Right hindlimb (tissue), 1 donor: ENCODE measurements around the gene LDLRAD4.

Source experiments
- DNase-seq: peaks from one replicate; pipeline ENCODE4 v3.0.0-alpha.2; 2018

The LDLRAD4 gene

DNA sequence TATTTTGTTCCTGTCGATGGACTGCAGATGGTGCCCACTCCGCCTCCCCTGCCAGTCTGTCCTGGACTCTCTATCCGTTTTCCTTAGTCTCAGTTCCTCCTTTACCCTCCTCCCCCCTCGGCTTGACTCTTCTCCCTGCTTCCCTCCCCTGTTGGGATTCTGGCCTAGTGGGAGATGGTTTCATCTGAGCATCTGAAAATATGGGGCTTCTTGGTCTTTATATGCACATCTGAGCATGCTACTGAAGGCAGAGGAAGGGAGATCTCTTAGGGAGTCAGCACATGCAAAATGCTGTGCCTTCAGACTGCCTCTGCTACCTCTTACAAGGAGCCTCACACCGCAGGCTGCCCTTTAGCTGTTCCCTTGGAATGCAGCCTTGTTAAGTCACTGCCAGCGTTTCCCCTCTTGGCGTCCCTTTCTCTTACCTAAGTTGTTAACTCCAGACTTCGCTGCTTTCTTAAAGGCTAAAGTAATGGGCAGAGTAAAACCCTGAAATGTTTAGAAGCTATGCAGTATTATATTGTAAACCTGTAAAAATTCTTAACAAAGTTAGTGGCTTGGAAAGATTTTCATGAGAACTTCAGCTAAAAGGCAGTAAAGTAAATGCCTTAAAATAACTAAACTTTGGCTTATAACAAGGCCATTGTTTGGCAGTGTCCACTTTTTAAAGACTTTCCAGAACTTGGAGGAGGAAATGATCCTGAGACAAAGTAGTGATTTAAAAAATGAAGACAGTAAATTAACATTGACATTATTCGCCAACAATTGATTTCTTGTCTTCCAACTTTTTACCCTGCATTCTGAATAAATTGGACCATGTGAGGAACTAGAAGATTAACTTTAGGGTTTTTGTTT is 49.8 kb downstream of the LDLRAD4 start:
- DNase-seq, result peak; percentile 85

DNA sequence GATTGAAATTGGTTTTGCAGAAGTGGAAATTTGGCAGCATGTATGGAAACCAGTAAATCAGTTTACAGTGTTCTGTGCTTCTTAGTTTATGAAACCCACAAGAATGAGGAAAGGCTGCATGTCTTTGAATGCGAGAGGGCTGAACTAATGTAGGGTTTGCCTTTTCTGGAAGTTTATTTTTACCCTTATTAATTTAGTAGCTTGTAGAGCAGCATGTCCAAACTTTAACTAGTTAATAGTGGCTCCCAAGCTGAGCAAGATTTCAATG is 50.4 kb downstream of the LDLRAD4 start:
- DNase-seq, result no peak

DNA sequence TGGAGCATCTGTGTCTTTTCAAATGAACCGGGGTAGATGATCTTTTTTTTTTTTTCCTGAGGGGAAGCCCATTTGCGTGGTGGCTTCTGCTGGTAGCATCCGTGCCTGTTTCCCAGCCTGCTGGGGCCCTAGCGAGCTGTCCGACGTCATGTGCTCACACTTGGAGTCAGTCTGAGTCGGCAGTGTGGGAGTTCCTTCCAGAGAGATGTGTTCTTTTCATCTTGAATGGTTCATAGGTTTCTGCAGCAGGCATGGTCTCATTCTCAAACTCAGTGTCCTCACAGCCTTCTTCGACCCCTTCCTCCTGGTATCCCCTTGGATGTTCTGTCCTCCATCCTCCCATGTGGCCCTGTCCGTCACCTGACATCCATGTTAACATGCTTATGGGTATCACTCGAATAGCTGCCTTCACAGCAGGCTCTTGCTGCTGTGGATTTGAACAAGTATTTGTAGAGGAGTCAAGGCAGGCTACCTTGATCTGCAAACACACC is 51.0 kb downstream of the LDLRAD4 start:
- DNase-seq, result peak; percentile 70

- DNase-seq, result no peak
Measured at GRCh38 chr18:13270279-13270855, 51.8 kb downstream of the LDLRAD4 start.

DNA sequence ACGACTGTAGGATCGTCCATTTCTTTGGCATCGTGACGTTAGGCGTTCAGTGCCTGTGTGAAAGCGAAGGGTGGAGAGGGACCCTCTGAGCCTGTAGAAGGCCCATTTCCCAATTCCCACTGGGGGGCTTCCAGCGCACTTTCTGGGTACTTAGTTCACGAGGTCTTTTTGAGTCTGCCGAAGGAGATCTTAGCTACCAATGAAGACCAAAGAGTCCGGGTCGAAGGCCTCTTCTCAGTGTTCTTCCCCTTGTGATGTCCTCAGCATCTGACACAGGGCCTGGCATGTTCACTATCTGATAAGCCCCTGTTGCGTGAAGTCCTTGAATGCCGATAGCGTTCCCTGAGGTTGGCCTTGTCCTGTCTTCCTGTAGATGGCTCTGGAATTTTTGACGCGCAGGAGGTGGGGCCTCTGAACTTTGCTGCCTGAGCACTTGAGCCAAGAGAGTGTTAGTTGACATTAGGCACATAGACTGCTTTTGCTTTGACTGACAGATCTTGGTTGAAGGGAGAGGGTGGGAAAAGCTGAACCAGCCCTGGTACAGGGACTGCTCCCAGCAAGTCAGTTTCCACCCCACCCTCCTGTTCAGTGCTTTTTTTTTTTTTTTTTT is 52.8 kb downstream of the LDLRAD4 start:
- DNase-seq, result no peak

GRCh38 chr18:13272416-13272815 is 53.9 kb downstream of the LDLRAD4 start:
- DNase-seq, result no peak

DNA sequence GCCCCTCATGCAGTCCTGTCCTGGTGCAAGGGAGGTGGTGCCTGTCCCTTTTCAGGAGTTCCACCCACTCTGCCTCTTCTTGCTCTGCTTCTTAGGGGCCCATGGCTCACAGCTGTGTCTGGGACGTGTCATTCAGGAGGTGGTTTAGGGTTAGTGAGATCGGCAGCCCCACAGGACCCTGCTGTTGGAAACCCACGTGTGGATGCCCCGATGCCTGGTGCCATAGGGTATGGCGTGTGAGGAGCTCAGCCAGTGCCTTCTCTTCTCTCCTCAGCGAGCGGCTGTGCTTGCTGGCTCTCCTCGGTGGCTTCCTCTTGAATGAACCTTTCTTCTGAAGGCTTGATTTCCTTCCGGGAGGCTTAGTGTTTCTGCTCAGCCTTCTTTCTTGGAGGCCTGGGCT is 55.2 kb downstream of the LDLRAD4 start:
- DNase-seq, result no peak

- DNase-seq, result no peak
Measured at GRCh38 chr18:13275075-13275474, 56.5 kb downstream of the LDLRAD4 start.

- DNase-seq, result peak; percentile 47
Measured at GRCh38 chr18:13276530-13277520, 58.3 kb downstream of the LDLRAD4 start.

- DNase-seq, result peak; percentile 11
Measured at GRCh38 chr18:13278062-13278630, 59.6 kb downstream of the LDLRAD4 start.

- peak; percentile 7 for DNase-seq
Measured at GRCh38 chr18:13279181-13280069, 60.9 kb downstream of the LDLRAD4 start.

DNA sequence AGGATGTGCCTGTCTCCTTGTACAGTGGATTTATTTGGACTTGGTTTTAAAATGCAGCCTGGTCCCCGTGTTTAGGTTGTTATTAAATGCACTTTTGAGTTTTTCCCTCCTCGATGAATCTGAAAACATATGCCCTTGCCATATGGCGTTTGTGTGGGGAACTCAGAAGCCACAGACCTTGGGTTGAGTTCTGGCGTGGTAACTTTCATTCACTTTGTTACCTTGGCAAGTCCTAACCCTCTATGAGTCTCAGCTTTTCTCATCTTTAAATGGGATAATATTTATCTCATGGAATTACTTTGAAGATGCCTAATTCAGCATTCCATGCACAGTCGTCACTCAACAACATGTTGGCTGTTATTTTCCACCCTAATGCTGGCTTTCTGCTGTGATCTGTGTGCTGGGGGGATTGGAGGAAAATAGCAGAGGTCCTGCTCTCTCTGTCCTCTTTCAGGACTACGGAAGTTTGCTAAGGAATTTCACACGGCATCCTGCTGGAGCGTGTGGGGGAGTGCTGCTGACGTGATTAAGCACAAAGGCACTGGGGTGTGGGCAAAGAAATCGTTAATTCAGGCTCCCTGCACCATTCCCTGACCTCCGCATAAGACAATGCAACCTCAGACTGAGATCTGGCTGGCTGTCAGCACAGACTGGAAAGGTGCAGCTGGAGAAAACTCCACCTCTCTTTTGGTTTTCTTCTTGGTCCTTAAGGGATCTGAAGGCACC is 61.7 kb downstream of the LDLRAD4 start:
- DNase-seq, result no peak

GRCh38 chr18:13281406-13281805 is 62.8 kb downstream of the LDLRAD4 start:
- DNase-seq, result no peak

GRCh38 chr18:13283746-13284145 is 65.2 kb downstream of the LDLRAD4 start:
- DNase-seq, result no peak

DNA sequence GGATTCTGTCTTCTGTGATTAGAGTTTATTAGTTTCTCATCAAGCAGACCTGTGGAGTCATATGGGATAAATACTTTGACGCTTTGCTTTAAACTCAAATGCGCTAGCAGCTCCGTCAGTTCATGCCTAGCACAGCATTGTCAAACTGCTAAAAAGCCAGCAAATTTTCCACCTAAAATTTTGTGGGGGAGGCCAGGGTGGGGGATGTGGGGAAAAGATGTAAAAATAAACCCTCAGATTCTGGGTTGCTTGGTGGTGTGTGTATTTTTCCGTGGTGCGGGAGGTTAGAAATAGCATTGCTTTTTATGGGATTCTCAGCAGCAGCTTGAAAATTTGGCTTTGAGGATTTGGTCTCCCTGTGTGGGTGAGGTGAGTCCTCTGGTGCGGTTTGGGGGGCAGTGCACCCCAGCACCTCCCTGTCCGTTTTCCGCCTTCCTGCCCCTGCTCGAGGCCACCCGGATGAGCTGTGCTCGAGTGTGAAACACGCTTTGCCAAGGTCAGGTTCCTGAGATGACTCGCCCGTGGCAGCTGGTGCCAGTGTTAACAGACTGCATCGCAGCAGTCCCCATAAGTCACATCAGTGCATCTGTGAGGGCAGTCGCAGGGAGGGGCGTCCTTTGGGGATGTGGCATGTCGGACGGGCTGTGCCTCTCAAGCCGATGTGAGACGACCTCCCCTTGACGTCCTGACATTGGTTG is 65.9 kb downstream of the LDLRAD4 start:
- DNase-seq, result no peak

GRCh38 chr18:13285874-13286273 is 67.3 kb downstream of the LDLRAD4 start:
- no peak for DNase-seq

- no peak for DNase-seq
Measured at GRCh38 chr18:13286456-13287125, 68.0 kb downstream of the LDLRAD4 start.

- DNase-seq, result no peak
Measured at GRCh38 chr18:13287372-13287771, 68.8 kb downstream of the LDLRAD4 start.

DNA sequence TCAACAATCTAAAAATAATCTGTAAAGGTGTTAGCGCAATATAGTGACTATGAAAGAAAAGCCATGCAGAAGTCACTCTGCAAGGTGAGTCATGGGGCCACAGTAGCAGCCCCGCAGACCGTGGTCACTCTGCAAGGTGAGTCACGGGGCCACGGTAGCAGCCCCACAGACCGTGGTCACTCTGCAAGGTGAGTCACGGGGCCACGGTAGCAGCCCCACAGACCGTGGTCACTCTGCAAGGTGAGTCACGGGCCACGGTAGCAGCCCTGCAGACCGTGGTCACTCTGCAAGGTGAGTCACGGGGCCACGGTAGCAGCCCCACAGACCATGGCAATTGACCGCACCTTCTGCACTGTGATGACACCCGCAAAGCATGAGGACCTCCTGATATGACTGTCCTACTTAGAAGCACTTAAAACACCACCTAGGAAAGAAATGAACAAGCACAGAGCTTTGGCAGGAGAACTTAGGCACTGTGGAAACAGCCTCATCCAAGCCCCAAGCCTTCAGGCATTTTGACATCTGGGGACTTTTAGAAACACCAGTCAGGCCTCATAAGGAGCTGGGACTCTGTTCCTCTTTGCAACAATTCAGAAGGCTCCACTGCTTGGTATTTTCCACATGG is 70.1 kb downstream of the LDLRAD4 start:
- DNase-seq, result no peak
